Measurements from ENCODE around the gene SLC1A2.

SLC1A2 gene

DNA sequence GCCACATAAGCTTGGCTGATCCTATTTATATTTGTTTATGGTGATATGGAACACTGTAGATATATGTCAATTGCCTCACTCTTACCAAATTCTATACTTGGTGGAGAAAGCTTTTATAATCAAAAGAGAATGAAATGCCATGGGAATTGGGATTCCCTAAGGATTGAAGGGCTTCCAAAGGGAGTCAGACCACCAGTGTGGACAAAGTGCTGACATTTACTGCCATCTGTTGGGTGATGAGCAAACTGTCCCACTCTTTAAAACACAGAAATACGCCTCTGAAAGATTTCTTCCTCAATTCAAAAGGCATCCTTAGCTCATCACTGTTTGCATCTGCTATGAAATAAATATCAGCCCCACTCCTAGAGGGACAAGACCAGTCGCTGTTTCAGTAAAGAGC is 7.1 kb downstream of the SLC1A2 start:
- DNase-seq: no peak

DNA sequence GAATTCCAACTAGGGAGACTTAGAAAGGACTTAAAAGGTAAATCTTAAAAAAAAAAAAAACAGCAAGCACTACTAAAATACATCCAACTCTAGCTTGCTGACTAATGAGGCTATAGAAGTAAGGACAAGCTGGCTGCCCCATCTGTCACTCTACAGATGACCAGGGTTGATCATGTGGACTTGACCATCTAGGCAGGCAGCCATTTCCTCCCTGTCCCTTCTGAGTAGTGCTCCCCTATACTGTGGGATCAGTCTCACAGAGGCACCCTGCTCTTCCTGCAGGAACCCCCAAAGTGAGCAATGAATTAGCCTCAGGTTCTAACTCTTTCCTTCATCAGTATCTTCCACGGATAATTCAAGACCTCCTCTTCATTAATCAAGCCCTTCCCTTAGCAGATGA is 12.3 kb downstream of the SLC1A2 start:
- no peak for DNase-seq

GRCh38 chr11:35404388-35404775 is 15.0 kb downstream of the SLC1A2 start:
- DNase-seq: no peak

- DNase-seq: no peak
Observed at GRCh38 chr11:35403765-35404387, 15.5 kb downstream of the SLC1A2 start.

- DNase-seq: no peak
Observed at GRCh38 chr11:35402751-35403660, 16.4 kb downstream of the SLC1A2 start.

DNA sequence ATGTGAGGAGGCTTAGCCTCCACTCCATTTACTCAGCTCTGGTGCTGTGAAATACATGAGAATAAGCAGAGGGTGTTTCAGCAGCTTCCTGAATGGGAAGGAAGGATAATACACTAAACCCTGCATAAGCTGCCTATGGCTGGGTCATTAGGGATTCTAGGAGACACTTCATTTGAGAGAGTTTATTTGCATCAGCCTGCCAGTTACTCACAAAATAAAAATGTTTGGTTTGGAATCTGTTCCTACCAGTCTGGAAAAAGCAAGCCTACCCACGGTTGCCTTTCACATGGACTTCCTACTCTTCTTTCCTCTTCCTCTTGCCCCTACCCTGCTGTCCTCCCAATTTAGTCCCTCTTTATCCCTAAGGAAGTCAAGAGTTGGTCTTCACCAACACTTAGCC is 20.5 kb downstream of the SLC1A2 start:
- no peak for DNase-seq

DNA sequence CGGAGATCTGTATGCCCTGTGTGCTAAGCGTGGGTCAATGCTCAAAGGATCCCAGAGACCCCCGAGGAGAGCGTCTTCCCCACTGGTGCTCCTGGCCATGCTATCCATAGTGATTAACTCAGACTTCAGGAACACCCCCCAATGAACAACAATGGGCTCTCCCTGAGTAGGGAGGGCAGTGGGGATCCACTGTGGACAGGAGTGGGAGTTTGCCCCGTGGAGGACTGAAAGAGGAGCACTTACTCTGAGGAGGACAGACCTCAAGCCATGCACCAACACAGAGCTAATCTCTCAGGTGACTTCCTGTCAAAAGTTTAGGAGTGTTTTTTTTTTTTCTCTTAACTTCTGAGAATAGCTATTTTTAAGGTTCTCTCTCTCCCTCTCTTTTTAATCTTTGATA is 24.4 kb downstream of the SLC1A2 start:
- DNase-seq: no peak

- DNase-seq: no peak
Observed at GRCh38 chr11:35393098-35393497, 26.3 kb downstream of the SLC1A2 start.

- peak; percentile 88 for DNase-seq
Observed at GRCh38 chr11:35391922-35392688, 27.3 kb downstream of the SLC1A2 start.

GRCh38 chr11:35390737-35391682 is 28.3 kb downstream of the SLC1A2 start:
- DNase-seq: peak; percentile 14 to 29

- peak; percentile 22 to 31 for DNase-seq
Observed at GRCh38 chr11:35389897-35390465, 29.4 kb downstream of the SLC1A2 start.

- DNase-seq: no peak
Observed at GRCh38 chr11:35389112-35389511, 30.2 kb downstream of the SLC1A2 start.

GRCh38 chr11:35388061-35388460 is 31.3 kb downstream of the SLC1A2 start:
- DNase-seq: no peak

DNA sequence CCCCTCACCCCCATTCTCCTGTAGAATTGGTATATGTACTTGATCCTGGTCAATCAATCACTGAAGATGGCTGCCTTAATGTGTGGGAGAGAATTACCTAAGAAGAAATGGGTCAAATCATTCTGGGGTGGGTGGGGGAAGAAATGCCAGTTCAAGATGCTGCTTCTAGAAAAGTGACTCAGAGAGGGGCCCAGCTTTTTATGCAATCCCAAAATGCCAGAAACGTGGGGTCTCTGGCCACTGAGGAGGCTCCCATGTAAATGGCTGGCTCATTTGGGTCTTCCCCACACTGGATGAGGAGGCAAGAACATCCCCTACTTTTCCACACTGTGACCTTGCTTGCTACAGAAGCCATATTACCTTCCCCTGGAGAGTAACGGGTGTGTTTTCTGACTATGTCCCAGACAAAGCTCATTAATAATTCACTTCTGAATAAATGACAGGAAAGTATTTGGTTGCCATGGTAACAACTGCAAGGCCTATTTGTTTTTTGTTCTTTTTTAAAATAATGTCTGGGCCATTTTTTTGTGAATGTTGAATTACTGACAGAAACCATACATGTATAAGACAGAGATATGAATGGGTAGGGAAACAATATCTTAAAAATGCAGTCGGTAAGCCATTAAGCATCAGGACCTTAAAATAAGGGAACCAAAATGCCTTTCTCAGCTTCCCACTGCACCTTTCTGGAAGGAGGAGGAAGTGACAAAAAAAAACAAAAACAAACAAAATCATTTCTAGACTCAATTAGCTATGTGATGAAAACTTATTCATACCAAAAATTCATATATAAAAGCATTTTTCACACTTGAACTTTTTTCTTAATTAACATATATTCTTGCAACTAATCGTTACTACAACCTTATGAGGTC is 32.0 kb downstream of the SLC1A2 start:
- no peak for DNase-seq

DNA sequence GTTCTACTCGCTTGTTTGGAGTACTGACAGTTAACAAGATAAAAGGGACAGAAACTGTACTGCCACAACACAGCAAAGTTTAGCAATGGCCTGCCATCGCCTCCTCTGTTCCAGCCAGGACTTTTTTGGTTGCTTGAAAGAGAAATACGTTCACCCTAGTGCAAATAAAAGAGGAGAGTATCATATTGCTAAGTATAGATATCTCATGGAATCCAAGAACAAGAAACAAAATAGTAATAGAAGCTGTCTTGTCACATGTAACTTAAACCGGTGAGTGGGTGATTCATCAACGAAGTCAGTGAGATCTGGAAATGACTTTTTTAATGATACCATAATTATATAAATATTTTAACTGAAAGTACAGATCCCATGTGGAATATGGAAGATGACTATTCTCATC is 35.4 kb downstream of the SLC1A2 start:
- no peak for DNase-seq

DNA sequence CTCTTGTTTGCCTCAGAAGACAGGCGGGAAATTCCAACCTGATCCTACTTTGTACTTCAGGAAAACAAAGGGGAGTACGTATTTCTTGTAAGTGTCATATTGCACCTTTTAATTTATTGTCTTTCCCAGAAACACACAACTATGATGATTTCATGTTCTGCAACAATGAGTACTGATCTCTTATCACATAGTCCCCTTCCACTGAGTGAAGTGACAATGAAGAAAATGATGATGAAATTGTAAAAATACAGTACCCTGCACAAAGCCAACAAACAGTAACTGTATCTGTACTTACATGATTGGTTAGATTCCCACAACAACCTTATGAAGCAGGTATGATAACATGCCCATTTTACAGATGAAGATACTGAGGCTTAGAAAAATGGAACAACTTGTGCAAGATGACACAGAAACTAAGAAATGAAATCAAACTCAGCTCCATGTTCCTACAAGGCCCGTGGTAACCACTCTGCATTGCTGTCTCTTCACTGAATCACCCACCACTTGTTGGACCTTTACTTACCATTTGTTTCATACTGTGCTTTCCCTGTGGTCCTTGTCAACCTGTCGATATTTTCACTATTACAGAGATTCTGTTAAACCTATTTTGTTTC is 37.5 kb downstream of the SLC1A2 start:
- DNase-seq: no peak

DNA sequence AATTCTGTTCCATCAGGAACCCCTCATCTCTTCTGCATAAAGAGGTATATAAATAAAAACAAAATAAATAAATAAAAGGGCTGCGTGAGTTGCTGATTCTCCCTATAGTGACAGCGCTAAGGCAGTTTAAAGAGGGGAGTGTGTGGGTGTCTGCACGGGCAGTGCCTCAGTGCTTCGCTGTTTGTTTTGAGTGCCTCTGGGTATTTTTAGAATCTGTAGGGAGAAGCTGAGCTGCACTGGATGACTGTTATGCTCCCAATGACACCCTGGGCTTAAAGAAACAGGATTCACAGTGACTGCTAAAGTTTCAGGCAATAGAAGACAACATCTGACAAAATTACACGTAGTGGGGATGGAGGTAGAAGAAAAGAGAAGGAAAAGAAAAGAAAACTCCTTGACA is 38.8 kb downstream of the SLC1A2 start:
- DNase-seq: no peak

GRCh38 chr11:35377262-35377661 is 42.1 kb downstream of the SLC1A2 start:
- no peak for DNase-seq

GRCh38 chr11:35376613-35377012 is 42.7 kb downstream of the SLC1A2 start:
- no peak for DNase-seq

- no peak for DNase-seq
Observed at GRCh38 chr11:35376118-35376510, 43.2 kb downstream of the SLC1A2 start.
